HL-60/S4 treated with phorbol 12-myristate 13-acetate at 8.2 ng/mL for 4 days and 3 days (cell line): ENCODE results near the gene MED26.
"Not testable (repeated sequence)": the region's sequence is repeated elsewhere in the genome, so short reads cannot be mapped to it uniquely, and the experiment has no call there.

Experiments
- in situ Hi-C: fragments of 300-500 bp; cut with MboI; formaldehyde crosslinking; loops from 2 replicates; pipeline ENCODE4 v1.15.0; 2022; ENCODE audit warnings: low sequenced_read_pairs

The MED26 gene, protein sequence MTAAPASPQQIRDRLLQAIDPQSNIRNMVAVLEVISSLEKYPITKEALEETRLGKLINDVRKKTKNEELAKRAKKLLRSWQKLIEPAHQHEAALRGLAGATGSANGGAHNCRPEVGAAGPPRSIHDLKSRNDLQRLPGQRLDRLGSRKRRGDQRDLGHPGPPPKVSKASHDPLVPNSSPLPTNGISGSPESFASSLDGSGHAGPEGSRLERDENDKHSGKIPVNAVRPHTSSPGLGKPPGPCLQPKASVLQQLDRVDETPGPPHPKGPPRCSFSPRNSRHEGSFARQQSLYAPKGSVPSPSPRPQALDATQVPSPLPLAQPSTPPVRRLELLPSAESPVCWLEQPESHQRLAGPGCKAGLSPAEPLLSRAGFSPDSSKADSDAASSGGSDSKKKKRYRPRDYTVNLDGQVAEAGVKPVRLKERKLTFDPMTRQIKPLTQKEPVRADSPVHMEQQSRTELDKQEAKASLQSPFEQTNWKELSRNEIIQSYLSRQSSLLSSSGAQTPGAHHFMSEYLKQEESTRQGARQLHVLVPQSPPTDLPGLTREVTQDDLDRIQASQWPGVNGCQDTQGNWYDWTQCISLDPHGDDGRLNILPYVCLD

DNA sequence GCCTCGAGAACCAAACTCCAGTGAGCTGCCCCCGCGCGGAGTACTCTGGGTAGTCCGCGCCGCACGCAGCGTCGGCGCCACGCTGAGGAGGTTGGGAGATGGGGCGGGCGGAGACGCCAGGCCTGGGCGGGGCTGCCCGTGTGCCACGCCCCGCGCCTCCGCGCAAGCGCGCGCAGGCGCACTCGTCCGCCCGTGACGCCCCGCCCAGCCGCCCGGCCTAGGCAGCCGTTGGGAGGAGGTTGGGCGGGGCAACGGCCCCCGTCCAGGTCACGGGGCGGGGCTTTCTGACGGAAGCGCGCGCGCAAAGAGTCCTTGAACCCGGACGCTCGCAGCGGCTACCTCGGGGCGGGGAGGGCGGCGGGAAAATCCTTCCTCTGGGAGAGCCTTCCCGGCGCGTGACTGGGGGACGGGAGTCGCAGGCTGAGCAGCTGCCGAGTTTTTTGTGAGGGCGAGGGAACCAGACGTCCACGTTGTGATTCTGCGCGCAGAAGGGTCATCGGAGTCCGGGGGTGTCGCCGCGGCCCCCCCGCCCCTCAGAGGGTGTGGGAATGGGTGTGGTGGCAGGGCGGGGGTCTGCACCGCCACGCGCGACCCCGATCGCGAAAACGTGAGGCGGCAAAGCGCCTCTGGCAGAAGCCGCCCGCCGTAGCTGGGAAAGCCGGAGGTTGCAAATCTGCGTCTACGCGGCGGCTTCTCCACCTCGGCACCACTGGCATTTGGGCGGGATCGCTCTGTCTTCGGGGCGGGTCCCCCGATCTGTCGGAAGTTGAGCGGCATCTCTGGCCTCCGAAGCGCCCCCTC is at the start of gene MED26:
Gene MED26 (minus strand): TSS at position 22 of the 801 bp plus-strand sequence. CDS start 261 bp downstream, outside the sequence.
- in situ Hi-C loops = no loop called here

DNA sequence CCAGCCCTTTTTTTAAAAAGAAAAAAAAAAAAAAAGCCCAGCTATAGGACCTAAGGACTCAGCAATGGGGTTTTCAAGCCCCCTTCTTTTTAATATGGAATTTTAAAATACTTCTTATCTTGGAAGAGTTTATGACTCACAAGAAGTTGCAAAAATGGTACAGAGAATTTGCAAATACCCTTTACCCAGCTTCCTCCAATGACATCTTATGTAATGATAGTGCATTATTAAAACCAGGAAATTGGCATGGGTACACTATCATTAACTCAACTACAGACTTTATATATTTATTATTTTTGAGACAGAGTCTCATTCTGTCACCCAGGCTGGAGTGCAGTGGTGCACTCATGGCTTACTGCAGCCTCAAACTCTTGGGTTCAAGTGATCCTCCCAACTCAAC is 49.1 kb upstream of the MED26 start:
- in situ Hi-C loops = no loop called here

DNA sequence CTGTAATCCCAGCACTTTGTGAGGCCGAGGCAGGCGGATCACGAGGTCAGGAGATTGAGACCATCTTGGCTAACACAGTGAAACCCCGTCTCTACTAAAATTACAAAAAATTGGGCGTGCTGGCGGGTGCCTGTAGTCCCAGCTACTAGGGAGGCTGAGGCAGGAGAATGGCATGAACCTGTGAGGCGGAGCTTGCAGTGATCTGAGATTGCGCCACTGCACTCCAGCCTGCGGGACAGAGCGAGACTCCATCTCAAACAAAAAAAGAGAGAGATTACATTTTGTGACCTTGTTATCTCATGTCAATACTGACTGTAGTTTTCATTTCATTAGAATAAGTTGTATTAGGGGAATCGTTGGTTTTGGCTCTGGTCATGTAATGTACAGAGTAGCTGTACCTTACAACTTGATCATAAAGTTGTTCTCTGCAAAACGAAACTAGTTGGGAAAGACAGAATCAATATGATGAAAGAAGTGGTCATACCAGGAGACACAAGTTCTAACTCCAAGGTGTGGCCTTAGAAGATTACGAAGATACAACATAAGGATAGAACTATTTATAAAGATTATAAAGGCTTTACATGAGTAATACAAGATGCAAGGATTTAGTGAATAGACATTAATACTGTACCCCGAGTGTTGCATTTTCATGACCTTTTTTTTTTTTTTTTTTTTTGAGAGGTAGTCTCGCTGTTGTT is 48.2 kb upstream of the MED26 start:
- in situ Hi-C loops = no loop called here

DNA sequence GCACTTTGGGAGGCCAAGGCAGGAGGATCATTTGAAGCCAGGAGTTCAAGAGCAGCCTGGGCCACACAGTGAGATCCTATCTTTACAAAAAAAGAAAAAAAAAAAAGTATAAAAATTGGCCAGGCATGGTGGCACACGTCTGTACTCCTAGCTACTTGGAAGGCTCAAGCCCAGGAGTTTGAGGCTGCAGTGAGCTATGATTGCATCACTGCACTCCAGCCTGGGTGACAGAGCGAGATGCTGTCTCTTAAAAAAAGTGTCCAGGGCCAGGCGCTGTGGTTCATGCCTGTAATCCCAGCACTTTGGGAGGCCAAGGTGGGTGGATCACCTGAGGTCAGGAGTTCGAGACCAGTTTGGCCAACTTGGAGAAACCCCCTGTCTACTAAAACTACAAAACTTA is 45.8 kb upstream of the MED26 start:
- in situ Hi-C loops = not testable (repeated sequence)

DNA sequence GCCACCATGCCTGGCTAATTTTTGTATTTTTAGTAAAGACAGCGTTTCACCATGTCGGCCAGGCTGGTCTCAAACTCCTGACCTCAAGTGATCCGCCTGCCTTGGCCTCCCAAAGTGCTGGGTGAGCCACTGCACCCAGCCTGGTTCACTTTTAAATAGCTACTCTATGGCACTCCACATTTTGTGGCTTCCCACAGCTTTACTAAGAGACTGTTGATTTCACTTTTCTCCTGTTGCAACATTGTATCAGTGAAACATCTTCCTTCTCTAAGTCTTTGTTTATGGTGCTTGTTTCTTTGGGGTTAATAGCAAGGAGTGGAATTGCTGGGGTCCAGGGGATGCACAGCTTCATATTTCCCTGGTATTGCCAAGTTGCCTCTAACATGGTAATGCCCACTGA is 45.2 kb upstream of the MED26 start:
- in situ Hi-C loops = no loop called here

DNA sequence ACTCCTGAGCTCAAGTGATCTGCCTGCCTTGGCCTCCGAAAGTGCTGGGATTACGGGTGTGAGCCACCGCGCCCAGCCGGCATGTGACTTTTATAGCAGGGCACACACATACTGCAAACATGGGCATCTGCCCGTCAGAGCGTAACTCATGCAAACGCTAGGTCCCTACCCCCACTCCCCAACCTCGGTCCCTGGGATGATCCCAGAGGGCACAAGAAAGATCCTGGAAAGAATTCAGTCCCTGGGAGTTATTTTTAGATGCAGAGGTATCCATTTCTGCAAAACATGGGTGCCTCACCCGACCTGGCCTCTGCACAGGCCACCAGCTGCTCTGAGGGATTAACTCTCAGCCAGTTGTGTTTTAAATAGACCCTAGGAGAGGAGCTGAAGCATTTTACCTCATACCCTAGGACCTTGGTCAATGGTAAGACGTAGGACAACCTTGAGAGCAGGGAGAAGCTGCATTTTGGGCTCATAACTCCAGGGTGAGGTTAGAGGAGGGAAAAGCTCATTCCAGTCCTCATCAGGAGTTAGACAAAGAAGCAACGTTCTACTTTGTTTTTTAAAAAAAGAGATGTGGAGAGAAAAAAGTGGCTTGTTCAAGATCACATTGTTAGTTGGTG is 43.8 kb upstream of the MED26 start:
- in situ Hi-C loops = no loop called here

DNA sequence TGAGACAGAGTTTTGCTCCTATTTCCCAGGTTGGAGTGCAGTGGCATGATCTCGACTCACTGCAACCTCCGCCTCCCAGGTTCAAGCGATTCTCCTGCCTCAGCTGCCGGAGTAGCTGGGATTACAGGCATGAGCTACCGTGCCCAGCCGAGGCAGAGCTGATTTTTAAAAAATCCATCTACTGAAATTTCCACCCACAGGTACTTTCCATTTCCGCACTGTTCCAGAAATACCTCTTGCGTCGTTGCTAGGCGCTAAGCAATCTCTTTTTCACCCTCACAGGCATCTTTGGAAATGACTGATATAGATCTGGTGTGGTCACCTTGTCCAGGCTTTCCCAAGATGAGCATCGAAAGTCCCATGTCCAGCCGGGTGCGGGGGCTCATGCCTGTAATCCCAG is 42.3 kb upstream of the MED26 start:
- in situ Hi-C loops = no loop called here

DNA sequence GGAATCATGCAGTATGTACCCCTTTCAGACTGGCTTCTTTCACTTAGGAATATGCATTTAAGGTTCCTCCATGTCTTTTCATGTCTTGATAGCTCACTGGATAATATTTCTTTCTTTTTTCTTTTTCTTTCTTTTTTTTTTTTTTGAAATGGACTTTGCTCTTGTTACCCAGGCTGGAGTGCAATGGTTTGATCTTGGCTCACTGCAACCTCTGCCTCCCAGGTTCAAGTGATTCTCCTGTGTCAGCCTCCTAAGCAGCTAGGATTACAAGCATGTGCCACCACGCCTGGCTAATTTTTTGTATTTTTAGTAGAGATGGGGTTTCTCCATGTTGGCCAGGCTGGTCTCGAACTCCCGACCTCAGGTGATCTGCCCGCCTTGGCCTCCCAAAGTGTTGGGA is 40.7 kb upstream of the MED26 start:
- in situ Hi-C loops = not testable (repeated sequence)

DNA sequence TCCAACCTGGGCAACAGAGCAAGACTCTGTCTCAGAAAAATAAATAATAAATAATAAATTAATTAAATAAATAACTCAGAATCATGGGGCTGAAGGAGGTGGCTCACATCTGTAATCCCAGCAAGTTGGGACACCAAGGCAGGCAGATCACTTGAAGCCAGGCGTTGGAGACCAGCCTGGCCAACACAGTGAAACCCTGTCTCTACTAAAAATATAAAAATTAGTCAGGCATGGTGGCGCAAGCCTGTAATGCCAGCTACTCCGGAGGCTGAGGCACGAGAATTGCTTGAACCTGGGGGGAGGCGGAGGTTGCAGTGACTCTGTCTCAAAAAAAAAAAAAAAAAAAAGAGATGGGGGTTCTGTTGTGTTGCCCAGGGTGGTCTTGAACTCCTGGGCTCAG is 40.2 kb upstream of the MED26 start:
- in situ Hi-C loops = no loop called here

DNA sequence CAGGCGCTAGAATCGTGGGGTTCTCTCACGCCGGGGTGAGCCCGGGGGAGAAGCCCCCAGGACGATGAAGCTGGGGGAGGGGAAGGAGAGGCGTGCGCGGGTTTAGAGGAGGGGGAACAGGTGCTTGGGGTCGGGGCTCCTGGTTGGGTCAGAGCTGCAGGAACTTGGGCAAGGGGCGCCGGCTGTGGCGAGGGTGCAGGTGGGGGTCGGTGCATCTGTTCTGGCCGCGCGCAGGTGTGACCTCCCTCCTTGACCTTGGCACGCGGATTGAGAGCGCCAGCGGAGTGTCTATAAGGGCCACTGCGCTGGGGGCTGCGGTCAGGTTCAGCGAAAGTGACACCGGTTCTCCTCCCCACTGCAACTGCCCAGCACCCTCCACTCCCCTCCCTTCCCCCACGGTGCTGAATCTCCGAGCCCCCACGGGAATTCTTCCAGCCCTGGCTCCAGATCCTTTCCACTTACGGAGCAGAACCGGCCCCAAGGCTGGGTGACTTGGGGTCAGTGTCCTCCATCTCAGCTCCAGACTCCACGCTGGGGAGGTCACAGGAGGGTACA is 33.6 kb upstream of the MED26 start:
- in situ Hi-C loops = no loop called here

DNA sequence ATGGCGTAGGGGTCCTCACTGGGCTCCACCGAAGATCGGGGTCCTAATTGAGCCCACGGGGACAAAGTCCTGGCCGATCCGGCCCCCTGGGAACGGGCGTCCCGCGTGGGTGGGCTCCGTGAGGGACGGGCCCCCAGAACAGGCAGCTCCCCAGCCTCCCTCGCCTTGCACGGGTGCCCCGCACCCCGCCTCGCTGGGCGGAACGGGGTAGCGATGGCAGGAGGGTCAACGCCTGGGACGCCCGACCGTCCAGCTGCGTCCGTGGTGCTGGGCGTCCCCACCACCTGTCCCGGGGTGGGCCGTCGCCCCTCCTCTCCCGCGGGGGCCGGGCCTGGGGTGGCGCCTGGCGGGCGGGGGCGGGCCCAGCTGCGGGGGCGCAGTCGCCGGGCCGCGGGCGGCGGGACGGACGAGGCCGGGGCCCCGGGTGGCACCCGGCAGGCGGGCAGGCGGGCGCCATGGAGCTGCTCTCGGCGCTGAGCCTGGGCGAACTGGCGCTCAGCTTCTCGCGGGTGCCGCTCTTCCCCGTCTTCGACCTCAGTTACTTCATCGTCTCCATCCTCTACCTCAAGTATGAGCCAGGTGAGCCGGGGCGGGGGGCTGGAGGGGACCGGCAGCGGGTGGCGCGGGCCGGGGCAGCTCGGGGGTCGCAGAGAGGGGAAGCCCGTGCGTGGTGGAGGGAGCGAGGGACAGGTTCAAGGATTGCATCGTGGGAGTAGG is 32.9 kb upstream of the MED26 start, which contains the start of gene TMEM38A:
Gene TMEM38A (plus strand): TSS at position 377 of the 717 bp plus-strand sequence. CDS start 79 bp downstream, at position 456.
- in situ Hi-C loops = no loop called here

DNA sequence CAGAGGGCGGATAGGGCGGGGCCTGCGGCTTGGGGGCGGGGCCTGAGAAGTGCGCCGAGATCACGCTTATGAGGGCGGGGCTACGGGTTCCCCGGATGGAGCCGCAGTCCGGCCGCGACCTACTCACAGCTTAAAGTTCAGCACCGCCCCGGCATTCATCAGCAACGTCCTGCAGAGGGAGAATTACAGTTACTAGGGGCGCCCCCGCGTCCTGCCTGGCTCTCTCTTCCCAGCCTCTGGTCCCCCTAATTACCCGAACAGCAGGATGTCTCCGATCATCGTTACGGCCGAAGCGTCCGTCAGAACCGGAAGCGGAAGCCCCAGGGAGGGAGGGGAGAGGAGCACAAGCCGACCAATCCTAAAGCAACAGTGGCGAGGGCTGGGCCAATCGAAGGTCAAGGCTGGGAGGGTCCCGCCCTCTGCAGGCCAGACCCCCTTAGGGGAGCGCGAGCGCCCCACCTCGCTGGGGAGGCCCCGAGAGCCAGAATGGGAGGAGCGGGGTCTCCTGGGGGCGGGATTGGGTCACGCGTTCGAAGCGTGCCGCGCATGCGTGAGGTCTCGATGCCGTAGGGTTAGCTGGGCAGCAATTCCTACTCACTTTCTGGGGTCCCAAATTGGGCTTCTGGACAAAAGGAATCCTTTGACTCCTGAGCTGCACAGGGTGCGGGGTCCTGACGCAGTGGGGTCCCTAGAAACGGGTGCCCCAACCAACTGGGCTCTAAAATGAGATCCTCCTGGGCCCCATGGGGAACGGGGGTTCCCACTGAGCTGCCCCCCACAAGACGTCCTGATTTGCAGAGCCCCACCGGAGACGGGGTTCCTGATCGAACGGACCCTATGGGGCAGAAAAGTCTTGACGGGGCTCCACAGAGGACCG is 32.1 kb upstream of the MED26 start, which contains the start of gene SMIM7:
Gene SMIM7 (minus strand): TSS at position 313 of the 877 bp plus-strand sequence. CDS start 34 bp downstream, at position 279.
- in situ Hi-C loops = no loop called here

DNA sequence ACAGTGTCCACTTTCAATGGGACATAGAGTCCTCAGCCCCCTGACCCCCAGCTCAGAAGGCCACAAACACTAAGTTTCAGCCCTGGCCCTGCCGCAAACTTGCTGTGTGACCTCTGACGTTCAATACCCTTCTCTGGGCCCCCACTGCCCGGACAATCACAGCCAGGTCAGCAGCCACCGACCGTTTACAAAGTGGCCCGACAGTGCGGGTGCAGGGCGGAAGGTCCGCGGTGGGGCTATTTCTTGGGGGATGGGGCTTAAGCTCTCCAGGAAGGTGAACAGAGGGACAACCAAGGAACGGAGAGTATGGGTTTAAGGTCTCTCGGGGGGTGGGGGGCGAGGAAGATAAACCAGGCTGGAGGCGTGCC is 31.4 kb upstream of the MED26 start:
- in situ Hi-C loops = no loop called here

DNA sequence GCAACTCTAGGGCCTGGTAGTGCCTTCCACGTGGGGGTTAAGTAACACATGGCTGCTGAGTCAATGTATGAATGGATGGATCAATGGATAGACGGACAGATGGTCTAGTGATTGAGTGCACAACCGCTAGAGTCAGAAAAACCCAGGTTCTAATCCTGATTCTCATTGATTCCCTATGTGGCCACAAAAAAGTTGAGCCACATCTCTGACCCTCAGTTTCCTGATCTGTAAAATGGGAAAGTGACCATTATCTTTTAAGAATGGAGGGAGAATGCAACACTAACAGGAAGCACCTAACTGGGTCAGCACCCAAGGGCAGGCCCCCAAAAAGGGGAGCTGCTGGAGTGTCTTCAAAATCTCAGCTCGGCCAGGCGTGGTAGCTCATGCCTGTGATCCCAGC is 29.4 kb upstream of the MED26 start:
- in situ Hi-C loops = no loop called here

DNA sequence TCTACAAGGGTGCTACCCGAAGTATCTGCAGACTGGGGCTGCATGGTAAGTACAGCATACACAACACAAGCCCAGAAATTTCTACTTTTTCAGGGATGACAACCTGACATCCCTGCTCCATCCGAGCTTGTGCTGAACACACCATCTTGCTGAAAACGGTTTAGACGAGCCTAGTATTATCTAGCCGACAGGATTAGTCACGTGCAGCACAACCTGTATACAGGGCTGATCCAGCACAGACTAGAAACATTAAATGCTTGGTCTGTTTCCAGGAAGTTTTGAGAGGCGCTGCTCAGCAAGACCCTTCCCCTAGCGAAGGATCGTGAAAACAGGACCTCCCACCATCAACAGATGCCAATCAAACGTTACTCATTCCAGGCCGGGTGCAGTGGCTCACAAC is 27.7 kb upstream of the MED26 start:
- in situ Hi-C loops = no loop called here

DNA sequence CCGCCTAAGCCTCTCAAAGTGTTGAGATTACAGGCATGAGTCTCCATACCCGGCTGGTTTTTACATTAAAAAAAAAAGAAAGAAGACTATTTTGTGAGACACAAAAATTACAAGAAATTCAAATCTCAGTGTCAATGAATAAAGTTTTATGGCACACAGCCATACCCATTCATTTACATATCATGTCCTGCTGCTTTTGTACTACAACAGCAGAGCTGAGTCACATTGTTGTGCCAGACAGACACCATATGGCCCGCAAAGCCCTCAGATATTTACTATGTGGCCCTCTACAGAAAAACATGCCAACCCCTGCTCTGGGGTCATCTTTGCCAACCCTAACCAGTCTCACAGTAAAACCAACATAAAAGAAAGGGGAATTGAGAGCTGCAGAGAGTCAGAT is 26.6 kb upstream of the MED26 start:
- in situ Hi-C loops = no loop called here

DNA sequence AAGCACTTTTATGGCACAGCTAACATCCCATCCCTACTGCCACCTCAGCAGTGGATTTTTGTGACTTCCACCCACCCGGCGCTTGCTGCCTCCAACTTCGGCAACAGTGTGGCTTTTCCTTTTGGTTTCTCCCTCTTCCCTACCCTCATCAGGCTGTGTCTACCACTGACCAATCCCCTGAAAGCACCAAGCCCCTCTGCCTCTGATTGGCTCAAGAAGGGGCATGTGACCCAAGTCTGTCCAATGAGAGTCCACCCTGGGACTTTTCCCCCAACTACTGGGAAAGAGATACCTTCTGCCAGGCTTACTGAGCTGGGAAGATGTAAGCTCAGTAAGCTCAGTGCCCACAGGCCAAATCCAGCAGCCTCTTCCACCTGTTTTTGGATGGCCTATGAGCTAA is 26.1 kb upstream of the MED26 start:
- in situ Hi-C loops = no loop called here

DNA sequence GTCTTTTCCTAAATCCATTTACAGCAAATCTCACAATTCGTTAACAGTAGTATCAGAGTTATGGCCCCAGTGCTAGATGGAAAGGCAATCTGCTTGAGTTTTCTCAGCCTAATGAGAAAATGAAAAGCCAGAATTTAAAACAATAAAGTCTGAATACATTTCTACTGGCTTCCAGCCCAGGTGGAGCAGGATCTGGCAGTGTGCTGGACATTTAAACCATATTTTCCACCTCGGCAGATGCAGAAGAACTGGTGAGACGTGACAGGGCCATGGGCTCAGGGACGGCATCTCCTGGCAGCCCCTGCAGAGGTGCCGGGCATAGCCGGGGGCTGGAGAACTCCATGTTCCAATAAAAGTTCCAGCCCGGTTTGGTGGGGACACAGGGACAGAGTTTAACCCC is 24.9 kb upstream of the MED26 start:
- in situ Hi-C loops = no loop called here
